Endothelial cell (in vitro differentiated cells): ENCODE data around the gene SCYL2. TPM values are rescaled to one million over a fixed set of nuclear protein-coding genes. Genes with fewer than 3 reads are reported as not detected.
A peak's percentile ranks its signal among the peaks of the same experiment; 100 is the strongest.
"Not testable (repeated sequence)": the region's sequence is repeated elsewhere in the genome, so short reads cannot be mapped to it uniquely, and the experiment has no call there.

ENCODE experiments used
- DNase-seq: peaks from one replicate; pipeline ENCODE4 v3.0.0; 2021; ENCODE audit warnings: low spot score
- H3K27ac Mint-ChIP-seq: one replicate; pipeline ENCODE4 v1.8.0; 2021; ENCODE audit warnings: mixed read lengths, inconsistent platforms; ENCODE audit not compliant: unreplicated experiment
- H3K27me3 Mint-ChIP-seq: one replicate; pipeline ENCODE4 v1.8.0; 2021; ENCODE audit warnings: mild to moderate bottlenecking, moderate library complexity, mixed read lengths, inconsistent platforms; ENCODE audit not compliant: unreplicated experiment
- H3K36me3 Mint-ChIP-seq: one replicate; pipeline ENCODE4 v1.8.0; 2021; ENCODE audit warnings: mild to moderate bottlenecking, low read depth, mixed read lengths, inconsistent platforms; ENCODE audit not compliant: unreplicated experiment
- H3K4me1 Mint-ChIP-seq: one replicate; pipeline ENCODE4 v1.8.0; 2021; ENCODE audit warnings: mild to moderate bottlenecking, mixed read lengths, inconsistent platforms; ENCODE audit not compliant: unreplicated experiment
- H3K4me3 Mint-ChIP-seq: one replicate; pipeline ENCODE4 v1.8.0; 2021; ENCODE audit warnings: mild to moderate bottlenecking, mixed read lengths, inconsistent platforms; ENCODE audit not compliant: unreplicated experiment
- H3K9me3 Mint-ChIP-seq: one replicate; pipeline ENCODE4 v1.8.0; 2021; ENCODE audit warnings: mixed read lengths, inconsistent platforms; ENCODE audit not compliant: unreplicated experiment
- CTCF ChIP-seq: fragments of 200-600 bp; sonication (generic); IDR thresholded peaks from one replicate; pipeline ENCODE4 v1.5.0; 2021; ENCODE audit warnings: antibody characterized with exemption; ENCODE audit not compliant: unreplicated experiment
- total RNA-seq: library from RNA; stranded (reverse); fragmentation: NEBNext Ultra II Directional; extraction: Animal tissue kit (Norgen Biotek cat#: 25700); gene quantifications from one replicate; pipeline ENCODE4 v1.2.1, GENCODE V29; 2021; ENCODE audit not compliant: unreplicated experiment

SCYL2 gene
- total RNA-seq, 1 donor from 2014 or later, result 56.9 TPM

- DNase-seq, result no peak
- H3K36me3 Mint-ChIP-seq, result no peaks in the 10 kb centered on the region
- H3K27ac Mint-ChIP-seq, result no peak overlapping the region
- peaks cover 4% of the 10 kb centered on the region for H3K27me3 Mint-ChIP-seq
- H3K4me3 Mint-ChIP-seq, result no peak overlapping the region
- no peak for TF ChIP-seq CTCF
- H3K4me1 Mint-ChIP-seq, result peaks cover 2% of the 10 kb centered on the region
- H3K9me3 Mint-ChIP-seq, result no peaks in the 10 kb centered on the region
Observed at GRCh38 chr12:100263131-100263530, 3.8 kb upstream of the SCYL2 start.

GRCh38 chr12:100265107-100265506 lies 1.9 kb upstream of the SCYL2 start:
- H3K9me3 Mint-ChIP-seq, H3K36me3 Mint-ChIP-seq, DNase-seq, H3K27me3 Mint-ChIP-seq, H3K4me3 Mint-ChIP-seq, H3K27ac Mint-ChIP-seq: not testable (repeated sequence)
- H3K4me1 Mint-ChIP-seq, result peaks cover 14% of the 10 kb centered on the region

- Mint-ChIP-seq H3K27ac (peak overlapping the region; percentile 96), H3K9me3 (no peaks in the 10 kb centered on the region), H3K36me3 (peaks cover 3% of the 10 kb centered on the region), H3K4me1 (peaks cover 14% of the 10 kb centered on the region), H3K4me3 (peak overlapping the region; percentile 88), H3K27me3 (peaks cover 7% of the 10 kb centered on the region)
- no peak for DNase-seq
- no peak for TF ChIP-seq CTCF
Observed at GRCh38 chr12:100265732-100266584, 1.0 kb upstream of the SCYL2 start.

GRCh38 chr12:100266585-100266834 lies 467 bp upstream of the SCYL2 start:
- Mint-ChIP-seq H3K27me3 (peaks cover 7% of the 10 kb centered on the region), H3K4me1 (peaks cover 14% of the 10 kb centered on the region), H3K4me3 (peak overlapping the region; percentile 88), H3K27ac (peak overlapping the region; percentile 96), H3K9me3 (no peaks in the 10 kb centered on the region), H3K36me3 (peaks cover 3% of the 10 kb centered on the region)
- DNase-seq, result peak; percentile 85
- no peak for TF ChIP-seq CTCF

GRCh38 chr12:100267603-100268281 lies 765 bp downstream of the SCYL2 start:
- H3K27me3 Mint-ChIP-seq, result peaks cover 7% of the 10 kb centered on the region

More at GRCh38 chr12:100267603-100268281, 765 bp downstream of the SCYL2 start:
- Mint-ChIP-seq H3K36me3 (peaks cover 3% of the 10 kb centered on the region), H3K27ac (peak overlapping the region; percentile 63), H3K4me1 (peaks cover 14% of the 10 kb centered on the region), H3K4me3 (peak overlapping the region; percentile 88), H3K9me3 (no peaks in the 10 kb centered on the region)
- DNase-seq, result no peak
- no peak for TF ChIP-seq CTCF
